HepG2 (cell line): ENCODE measurements around the gene CKAP2. TPM values are rescaled to one million over a fixed set of nuclear protein-coding genes. Genes with fewer than 3 reads are reported as not detected.

Experiments used
- ATAC-seq: fragments of 200-7000 bp; cut with Tn5 transposase; 3 replicates; pipeline ENCODE4 v1.9.1; 2020; ENCODE audit warnings: mild to moderate bottlenecking, moderate library complexity
- BruUV-seq: library from RNA; stranded (reverse); fragments of 400-500 nt; replicated peaks from 2 replicates; lab custom pipeline; 2021; lab: Mats Ljungman, UMichigan
- CTCF ChIA-PET: fragments of 300-600 bp; formaldehyde crosslinking; extraction: SDS; loops from one replicate; lab custom pipeline; 2021; ENCODE audit warnings: low total read pairs, inconsistent platforms, low intra/inter-chr PET ratio; lab: Yijun Ruan, JAX
- POLR2A ChIA-PET: fragments of 350-600 bp; sonication (Branson Sonifier 250); formaldehyde crosslinking; loops from one replicate; lab custom pipeline; 2020; ENCODE audit warnings: antibody characterized with exemption, inconsistent platforms; lab: Yijun Ruan, JAX
- DNase-seq: peaks from one replicate; pipeline ENCODE4 v3.0.0-alpha.2; 2015; ENCODE audit warnings: low spot score
- FAIRE-seq: peaks from 3 replicates; lab custom pipeline; 2011; peaks lifted over from hg19 to GRCh38; lab: Jason Lieb, UNC
- H2AFZ ChIP-seq: one replicate; pipeline ENCODE4 v1.6.1; 2011; ENCODE audit warnings: low read length, inconsistent platforms
- H3K27ac ChIP-seq: fragments of 300-600 bp; 3 replicates; pipeline ENCODE4 v1.8.0; 2011; ENCODE audit warnings: mixed run types, mild to moderate bottlenecking, mixed read lengths, low read length, inconsistent platforms; ENCODE audit not compliant: insufficient read depth; ENCODE audit errors: extremely low read length
- H3K27me3 ChIP-seq, 2 experiments: fragments of 200-600 bp in 1 of 2; 2 replicates in 1 of 2; 3 replicates in 1 of 2; pipeline versions ENCODE4 v1.6.0 to v1.8.0; 2011; ENCODE audit warnings: low read length in 2 of 2, mild to moderate bottlenecking in 2 of 2, moderate library complexity in 2 of 2, inconsistent platforms in 1 of 2; ENCODE audit not compliant: insufficient read depth in 2 of 2, control insufficient read depth in 1 of 2
- H3K36me3 ChIP-seq, 2 experiments: fragments of 200-600 bp in 1 of 2; replicated peaks in 1 of 2; 2 replicates in 1 of 2; 3 replicates in 1 of 2; pipeline versions ENCODE4 v1.5.1 to v1.8.0; 2011; ENCODE audit warnings: low read length in 2 of 2, inconsistent platforms in 1 of 2; ENCODE audit not compliant: insufficient read depth in 2 of 2, control insufficient read depth in 1 of 2
- H3K4me1 ChIP-seq: 2 replicates; pipeline ENCODE4 v1.5.1; 2012; ENCODE audit warnings: low read length, inconsistent platforms; ENCODE audit not compliant: insufficient read depth
- H3K4me2 ChIP-seq: 2 replicates; pipeline ENCODE4 v1.6.0; 2011; ENCODE audit warnings: low read depth, low read length, inconsistent platforms
- H3K4me3 ChIP-seq, 3 experiments: fragments of 200-600 bp in 1 of 3; sonication (generic), shearing (Covaris generic) in 1 of 3; replicated peaks in 1 of 3; 2 replicates each; pipeline ENCODE4 v1.5.1; 2011 to 2016; ENCODE audit warnings: low read length in 3 of 3, inconsistent platforms in 2 of 3, low read depth in 2 of 3, mild to moderate bottlenecking in 2 of 3, control low read depth in 1 of 3, mixed read lengths in 1 of 3; ENCODE audit not compliant: insufficient read depth in 1 of 3
- H3K79me2 ChIP-seq: one replicate; pipeline ENCODE4 v1.6.1; 2011; ENCODE audit warnings: low read length, inconsistent platforms; ENCODE audit not compliant: insufficient read depth
- H3K9ac ChIP-seq: 2 replicates; pipeline ENCODE4 v1.6.0; 2011; ENCODE audit warnings: mild to moderate bottlenecking, low read depth, low read length, inconsistent platforms; ENCODE audit not compliant: insufficient read depth
- H3K9me3 ChIP-seq: 2 replicates; pipeline ENCODE4 v1.5.1; 2012; ENCODE audit warnings: mild to moderate bottlenecking, low read length
- H4K20me1 ChIP-seq: 2 replicates; pipeline ENCODE4 v1.6.0; 2011; ENCODE audit warnings: inconsistent platforms, mild to moderate bottlenecking, low read length, moderate library complexity; ENCODE audit not compliant: insufficient read depth
- ARHGAP35 ChIP-seq: sonication (generic); formaldehyde crosslinking; IDR thresholded peaks from 2 replicates; pipeline ENCODE4 v1.9.0; 2022; ENCODE audit warnings: mild to moderate bottlenecking, inconsistent platforms, moderate library complexity, missing genetic modification reagents, borderline replicate concordance
- ASH2L ChIP-seq: fragments of 300-600, 200-600 bp; sonication (generic); IDR thresholded peaks from 2 replicates; pipeline ENCODE4 v1.7.0; 2017; ENCODE audit warnings: low read depth, mild to moderate bottlenecking, moderate library complexity, mixed read lengths, low read length; ENCODE audit not compliant: insufficient read length
- ATF7-NPFF ChIP-seq: sonication (generic); formaldehyde crosslinking; IDR thresholded peaks from 2 replicates; pipeline ENCODE4 v1.8.1; 2023; ENCODE audit warnings: mild to moderate bottlenecking, low read depth, missing genetic modification reagents, moderate library complexity
- DDIT3 ChIP-seq: sonication (generic); formaldehyde crosslinking; IDR thresholded peaks from 2 replicates; pipeline ENCODE4 v1.4.0; 2020; ENCODE audit warnings: mild to moderate bottlenecking, missing genetic modification reagents
- FUBP1 ChIP-seq: sonication (generic); formaldehyde crosslinking; IDR thresholded peaks from 2 replicates; pipeline ENCODE4 v1.5.1; 2020; ENCODE audit warnings: missing genetic modification reagents, mild to moderate bottlenecking, borderline replicate concordance
- HHEX ChIP-seq: IDR thresholded peaks from 2 replicates; pipeline ENCODE4 v1.6.1; 2016; ENCODE audit warnings: control low read depth
- MTF1 ChIP-seq: sonication (generic); formaldehyde crosslinking; IDR thresholded peaks from 2 replicates; pipeline ENCODE4 v1.5.0; 2020; ENCODE audit warnings: missing genetic modification reagents
- NR2F1 ChIP-seq, 2 experiments: fragments of 450-650 bp in 1 of 2; formaldehyde crosslinking in 1 of 2; IDR thresholded peaks; 2 replicates each; pipeline versions ENCODE4 v1.5.0 to v1.6.1; 2016 to 2020; ENCODE audit warnings: mild to moderate bottlenecking in 1 of 2, missing compliant biosample characterization in 1 of 2, missing genetic modification reagents in 1 of 2, moderate library complexity in 1 of 2
- RAD51 ChIP-seq: fragments of 450-650 bp; IDR thresholded peaks from 2 replicates; pipeline ENCODE4 v1.6.1; 2016; ENCODE audit warnings: borderline replicate concordance
- RFXANK ChIP-seq: IDR thresholded peaks from 2 replicates; pipeline ENCODE4 v1.6.1; 2016
- SMAD3 ChIP-seq: sonication (generic); formaldehyde crosslinking; IDR thresholded peaks from 2 replicates; pipeline ENCODE4 v1.4.0; 2020; ENCODE audit warnings: missing genetic modification reagents
- SRY ChIP-seq: sonication (generic); formaldehyde crosslinking; IDR thresholded peaks from 2 replicates; pipeline ENCODE4 v1.8.0; 2022; ENCODE audit warnings: mild to moderate bottlenecking, missing genetic modification reagents
- TCF12 ChIP-seq, 2 experiments: fragments of 450-650 bp in 1 of 2; sonication (generic) in 1 of 2; formaldehyde crosslinking in 1 of 2; IDR thresholded peaks; 2 replicates each; pipeline versions ENCODE4 v1.6.1 to v1.8.0; 2017 to 2022; ENCODE audit warnings: antibody characterized with exemption in 1 of 2, mild to moderate bottlenecking in 1 of 2, missing genetic modification reagents in 1 of 2, moderate library complexity in 1 of 2
- THAP8 ChIP-seq: sonication (generic); formaldehyde crosslinking; IDR thresholded peaks from 2 replicates; pipeline ENCODE4 v1.5.1; 2020; ENCODE audit warnings: missing genetic modification reagents, mild to moderate bottlenecking, borderline replicate concordance
- ZBTB42 ChIP-seq: sonication (generic); formaldehyde crosslinking; IDR thresholded peaks from 2 replicates; pipeline ENCODE4 v1.5.0; 2020; ENCODE audit warnings: mild to moderate bottlenecking, missing genetic modification reagents
- ZNF12 ChIP-seq: sonication (generic); formaldehyde crosslinking; IDR thresholded peaks from 2 replicates; pipeline ENCODE4 v1.5.0; 2020; ENCODE audit warnings: missing genetic modification reagents
- ZNF34 ChIP-seq: sonication (generic); formaldehyde crosslinking; IDR thresholded peaks from 2 replicates; pipeline ENCODE4 v1.4.0; 2020; ENCODE audit warnings: mild to moderate bottlenecking, missing genetic modification reagents, borderline replicate concordance
- ZNF619 ChIP-seq: sonication (generic); formaldehyde crosslinking; IDR thresholded peaks from 2 replicates; pipeline ENCODE4 v1.4.0; 2020; ENCODE audit warnings: mild to moderate bottlenecking, missing genetic modification reagents
- ZNF691 ChIP-seq: sonication (generic); formaldehyde crosslinking; IDR thresholded peaks from 2 replicates; pipeline ENCODE4 v1.4.0; 2020; ENCODE audit warnings: missing genetic modification reagents, low read depth, mild to moderate bottlenecking, borderline replicate concordance
- WGBS: methylation state at CpG from one replicate; pipeline ENCODE4 v1.1.6; 2017; ENCODE audit warnings: low lambda C conversion rate; 5-methylcytosine and 5-hydroxymethylcytosine counted together
- in situ Hi-C: cut with HindIII; loops from 2 replicates; pipeline ENCODE4 v1.10.0; 2017; ENCODE audit warnings: low pct_unique_long_range_greater_than_20kb; ENCODE audit not compliant: extremely low pct_ligation_motif_present
- intact Hi-C: fragments of 100-400 bp; cut with micrococcal nuclease; formaldehyde crosslinking; loops from one replicate; pipeline ENCODE4 v1.10.0; 2022; ENCODE audit not compliant: unreplicated experiment
- polyA plus RNA-seq, 8 experiments: library from polyadenylated mRNA; depleted of rRNA in 3 of 8; stranded (reverse) in 7 of 8; unstranded in 1 of 8; fragments of >200 nt; fragmentation: Illumina TruSeq in 4 of 8; extraction: Trizol in 4 of 8; gene quantifications; 2 replicates each; pipeline versions ENCODE4 v1.2.1 to v1.2.3, GENCODE V29; 2011 to 2016; ENCODE audit warnings: low read depth in 4 of 8, missing spikeins in 1 of 8, mixed read lengths in 1 of 8; ENCODE audit not compliant: insufficient read depth in 1 of 8
- total RNA-seq, 5 experiments: library from RNA; depleted of rRNA; stranded (reverse); fragments of >200 nt; fragmentation: Illumina TruSeq; extraction: Trizol; gene quantifications; 2 replicates each; pipeline ENCODE4 v1.2.3, GENCODE V29; 2016; ENCODE audit warnings: low read depth in 1 of 5

The CKAP2 gene
- total and polyA plus RNA-seq, 2 of the 13 experiments (the other 11 are each of a cell fraction or from before 2014, with no cell fraction given), result 6.7 to 40.3 TPM

- TF ChIP-seq SMAD3 (CRISPR knock-in tag), result no peak
- no peak for TF ChIP-seq DDIT3 (CRISPR knock-in tag)
- no peak for TF ChIP-seq ZNF619 (CRISPR knock-in tag)
- TF ChIP-seq TCF12 (IDR thresholded peaks at IDR 0.05), result no peak
- TF ChIP-seq TCF12 (CRISPR knock-in tag; IDR thresholded peaks at IDR 0.05), result no peak
- no peak for TF ChIP-seq RFXANK (CRISPR knock-in tag)
Measured at GRCh38 chr13:52419080-52419479, 36.2 kb upstream of the CKAP2 start (continued).

GRCh38 chr13:52421216-52421615 is 34.1 kb upstream of the CKAP2 start:
- no peak overlapping the region for H3K27ac ChIP-seq
- no peaks in the 10 kb centered on the region for H4K20me1 ChIP-seq
- 98% methylated on average over 3 of the region's 3 CpGs for WGBS
- H3K4me3 ChIP-seq, result no peak overlapping the region
- intact Hi-C loops (no loop called here), in situ Hi-C loops (no loop called here)
- BruUV-seq, result no TSS peak
- no peak overlapping the region for H3K4me2 ChIP-seq
- H3K9ac ChIP-seq, result no peak overlapping the region
- H3K27me3 ChIP-seq, result no peaks in the 10 kb centered on the region
- H3K9me3 ChIP-seq, result no peaks in the 10 kb centered on the region
- ATAC-seq, result no peak
- H2AFZ ChIP-seq, result no peak overlapping the region
- no peak for DNase-seq
- no peaks in the 10 kb centered on the region for H3K4me1 ChIP-seq
- no peaks in the 10 kb centered on the region for H3K79me2 ChIP-seq
- ChIA-PET CTCF (no interaction called here), POLR2A (no interaction called here)
- no peak for FAIRE-seq
- H3K36me3 ChIP-seq, result peaks cover 10 to 38% of the 10 kb centered on the region in 2 experiments
- no peak for TF ChIP-seq SRY (CRISPR knock-in tag)
- TF ChIP-seq ZNF12, result no peak
- TF ChIP-seq ARHGAP35 (CRISPR knock-in tag), result no peak
- no peak for TF ChIP-seq RAD51
- TF ChIP-seq ASH2L, result no peak
- TF ChIP-seq ZNF691, result no peak
- no peak for TF ChIP-seq NR2F1 (CRISPR knock-in tag; IDR thresholded peaks at IDR 0.05)
- TF ChIP-seq ZBTB42 (CRISPR knock-in tag), result no peak
- no peak for TF ChIP-seq MTF1 (CRISPR knock-in tag)
- TF ChIP-seq HHEX (CRISPR knock-in tag), result no peak
- no peak for TF ChIP-seq ATF7-NPFF
- no peak for TF ChIP-seq ZNF34
- no peak for TF ChIP-seq THAP8 (CRISPR knock-in tag)
- no peak for TF ChIP-seq FUBP1
